NT2/D1 (cell line): Measurements from ENCODE around the gene TXN2.

ENCODE experiments used
- SUZ12 ChIP-seq: IDR thresholded peaks from 2 replicates; pipeline ENCODE4 v1.6.1; 2011; ENCODE audit not compliant: insufficient read length, insufficient read depth; ENCODE audit errors: extremely low read depth
- ZNF274 ChIP-seq: IDR thresholded peaks from 2 replicates; pipeline ENCODE4 v1.6.1; 2011; ENCODE audit warnings: mild to moderate bottlenecking, low read depth, low read length

- no peak for TF ChIP-seq ZNF274
- TF ChIP-seq SUZ12, result no peak
Observed at GRCh38 chr22:36510384-36510783, 28.9 kb upstream of the TXN2 start.
